Neutrophil (primary cell): ENCODE results near the gene ACTR1A.

Experiments
- H3K27ac ChIP-seq: fragments of 200-600 bp; sonication (generic); 2 replicates; pipeline ENCODE4 v1.5.1; 2016; ENCODE audit warnings: mild to moderate bottlenecking, moderate library complexity
- H3K27me3 ChIP-seq: fragments of 200-600 bp; sonication (generic); 2 replicates; pipeline ENCODE4 v1.6.0; 2016; ENCODE audit warnings: mild to moderate bottlenecking
- H3K36me3 ChIP-seq: fragments of 200-600 bp; sonication (generic); 2 replicates; pipeline ENCODE4 v1.5.1; 2017
- H3K4me1 ChIP-seq, 2 experiments: fragments of 200-600 bp in 1 of 2; sonication (generic) in 1 of 2; 1 replicate in 1 of 2; 2 replicates in 1 of 2; pipeline versions ENCODE4 v1.5.1 to v1.6.1; 2013 to 2016; ENCODE audit warnings: low read depth in 1 of 2, low read length in 1 of 2, mild to moderate bottlenecking in 1 of 2, moderate library complexity in 1 of 2; ENCODE audit not compliant: control insufficient read depth in 1 of 2, insufficient read depth in 1 of 2
- H3K4me3 ChIP-seq, 2 experiments: fragments of 200-600 bp in 1 of 2; sonication (generic) in 1 of 2; 1 replicate in 1 of 2; 2 replicates in 1 of 2; pipeline ENCODE4 v1.5.1; 2013 to 2016; ENCODE audit warnings: low read depth in 1 of 2, low read length in 1 of 2, mild to moderate bottlenecking in 1 of 2, moderate library complexity in 1 of 2
- H3K9me3 ChIP-seq: fragments of 200-600 bp; sonication (generic); 2 replicates; pipeline ENCODE4 v1.5.1; 2016
- TF ChIP-seq, protein P1 (sequence below): fragments of 200-600 bp; sonication (generic); IDR thresholded peaks from 2 replicates; pipeline ENCODE4 v1.5.1; 2016; ENCODE audit warnings: antibody characterized with exemption

ACTR1A gene

DNA sequence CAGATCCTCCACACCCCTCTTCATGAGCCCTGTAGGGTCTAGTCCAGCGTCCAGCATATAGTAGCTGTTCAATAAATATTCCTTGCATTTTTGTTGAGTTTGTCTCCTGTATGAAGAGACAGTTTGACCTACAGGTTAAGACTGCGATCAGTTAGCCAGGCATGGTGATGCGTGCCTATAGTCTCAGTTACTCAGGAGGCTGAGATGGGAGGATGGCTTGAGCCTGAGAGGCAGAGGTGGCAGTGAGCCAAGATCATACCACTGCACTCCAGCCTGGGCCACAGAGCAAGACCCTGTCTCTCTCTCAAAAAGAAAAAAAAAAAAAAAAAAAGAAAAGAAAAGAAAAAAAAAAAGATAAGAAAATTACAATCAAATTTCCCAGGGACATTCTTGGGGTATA, 65.0 kb downstream of the ACTR1A start:
- no peak overlapping the region for H3K27ac ChIP-seq
- TF ChIP-seq, protein P1, sequence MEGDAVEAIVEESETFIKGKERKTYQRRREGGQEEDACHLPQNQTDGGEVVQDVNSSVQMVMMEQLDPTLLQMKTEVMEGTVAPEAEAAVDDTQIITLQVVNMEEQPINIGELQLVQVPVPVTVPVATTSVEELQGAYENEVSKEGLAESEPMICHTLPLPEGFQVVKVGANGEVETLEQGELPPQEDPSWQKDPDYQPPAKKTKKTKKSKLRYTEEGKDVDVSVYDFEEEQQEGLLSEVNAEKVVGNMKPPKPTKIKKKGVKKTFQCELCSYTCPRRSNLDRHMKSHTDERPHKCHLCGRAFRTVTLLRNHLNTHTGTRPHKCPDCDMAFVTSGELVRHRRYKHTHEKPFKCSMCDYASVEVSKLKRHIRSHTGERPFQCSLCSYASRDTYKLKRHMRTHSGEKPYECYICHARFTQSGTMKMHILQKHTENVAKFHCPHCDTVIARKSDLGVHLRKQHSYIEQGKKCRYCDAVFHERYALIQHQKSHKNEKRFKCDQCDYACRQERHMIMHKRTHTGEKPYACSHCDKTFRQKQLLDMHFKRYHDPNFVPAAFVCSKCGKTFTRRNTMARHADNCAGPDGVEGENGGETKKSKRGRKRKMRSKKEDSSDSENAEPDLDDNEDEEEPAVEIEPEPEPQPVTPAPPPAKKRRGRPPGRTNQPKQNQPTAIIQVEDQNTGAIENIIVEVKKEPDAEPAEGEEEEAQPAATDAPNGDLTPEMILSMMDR: no peak
- no peaks in the 10 kb centered on the region for H3K36me3 ChIP-seq
- no peak overlapping the region for H3K4me3 ChIP-seq
- H3K9me3 ChIP-seq: no peaks in the 10 kb centered on the region
- no peaks in the 10 kb centered on the region for H3K27me3 ChIP-seq
- peaks cover 28 to 29% of the 10 kb centered on the region in 2 experiments for H3K4me1 ChIP-seq

DNA sequence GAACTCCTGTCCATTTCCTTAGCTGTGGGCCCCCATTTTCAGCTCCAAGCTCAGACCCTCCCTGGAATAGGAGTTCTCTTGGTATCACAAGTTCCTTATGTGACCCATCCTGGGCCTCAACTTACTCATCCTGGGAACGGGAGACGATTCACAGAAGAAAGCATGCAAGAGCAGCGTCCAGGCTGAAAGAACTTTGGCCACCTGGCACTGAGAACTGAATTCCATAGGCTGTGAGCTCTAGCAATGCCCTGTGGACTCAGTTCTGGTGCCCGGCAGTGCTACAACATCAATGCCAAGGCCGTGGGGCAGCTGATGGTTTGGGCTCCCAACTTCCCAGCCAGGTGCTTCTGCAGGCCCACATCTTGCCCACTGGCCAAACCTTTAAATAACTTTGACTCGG, 66.2 kb downstream of the ACTR1A start:
- Histone ChIP-seq H3K27ac (no peak overlapping the region), H3K4me1 (peaks cover 38 to 39% of the 10 kb centered on the region in 2 experiments), H3K36me3 (no peaks in the 10 kb centered on the region), H3K4me3 (no peak overlapping the region), H3K27me3 (no peaks in the 10 kb centered on the region), H3K9me3 (no peaks in the 10 kb centered on the region)
- TF ChIP-seq, protein P1: no peak

DNA sequence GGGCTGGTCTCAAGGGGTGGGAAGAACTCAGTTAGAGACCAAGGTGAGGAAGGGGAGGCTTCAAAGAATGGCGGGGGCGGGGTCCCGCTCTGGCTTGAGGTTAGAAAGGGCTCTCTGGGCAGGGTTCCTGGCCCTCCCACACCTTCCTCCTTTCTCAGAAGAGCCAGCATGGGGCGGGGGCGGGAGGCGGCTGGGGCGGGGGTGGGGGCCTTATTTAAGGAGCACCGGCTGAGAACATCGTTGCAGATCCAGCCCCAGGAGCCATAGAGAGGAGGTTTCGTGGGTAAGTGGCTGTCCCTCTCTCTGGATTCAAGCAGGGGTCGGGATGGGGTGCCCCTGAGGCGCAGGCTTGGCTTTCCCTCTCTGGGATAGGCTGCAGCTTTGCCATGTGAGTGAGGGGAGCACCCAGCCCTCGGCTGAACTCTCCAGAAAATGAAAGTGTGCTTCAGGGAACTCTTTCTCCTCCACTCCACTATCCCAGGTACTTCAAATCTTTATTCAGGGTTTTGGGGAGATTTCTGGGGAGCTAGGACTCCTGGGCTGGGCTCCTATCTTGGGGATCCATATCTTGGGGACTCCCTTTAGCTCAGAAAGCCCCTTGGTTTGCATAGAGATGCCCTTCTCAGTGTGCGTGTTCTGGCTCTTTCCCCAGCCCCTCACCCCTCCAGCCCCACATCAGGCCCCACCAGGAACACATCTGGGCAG, 66.8 kb downstream of the ACTR1A start:
- no peak overlapping the region for H3K4me3 ChIP-seq
- H3K4me1 ChIP-seq: peaks cover 38 to 39% of the 10 kb centered on the region in 2 experiments
- peak overlapping the region; percentile 44 for H3K27ac ChIP-seq
- H3K27me3 ChIP-seq: no peaks in the 10 kb centered on the region
- H3K9me3 ChIP-seq: no peaks in the 10 kb centered on the region
- H3K36me3 ChIP-seq: no peaks in the 10 kb centered on the region
- TF ChIP-seq, protein P1: no peak

DNA sequence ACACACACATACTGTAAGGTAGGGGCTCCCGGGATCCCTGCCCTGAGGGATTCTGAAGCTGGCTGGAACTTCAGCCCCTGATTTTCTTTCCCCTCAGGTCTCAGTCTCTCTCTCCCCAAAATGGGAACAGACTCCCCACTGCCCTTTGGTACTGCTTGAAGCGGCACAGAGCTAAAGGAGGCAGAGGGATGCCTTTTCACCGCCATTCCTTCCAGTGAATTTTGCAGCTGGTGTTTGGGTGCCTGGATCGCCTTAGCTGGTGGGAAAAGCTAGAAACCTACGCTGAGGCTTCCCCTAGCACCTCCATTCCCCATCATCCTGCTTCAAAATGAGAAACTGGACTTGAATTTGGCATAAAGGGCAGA, 67.4 kb downstream of the ACTR1A start:
- Histone ChIP-seq H3K27ac (peak overlapping the region; percentile 44), H3K36me3 (no peaks in the 10 kb centered on the region), H3K4me1 (peaks cover 38 to 39% of the 10 kb centered on the region in 2 experiments), H3K4me3 (no peak overlapping the region), H3K9me3 (no peaks in the 10 kb centered on the region), H3K27me3 (no peaks in the 10 kb centered on the region)
- TF ChIP-seq, protein P1: no peak

DNA sequence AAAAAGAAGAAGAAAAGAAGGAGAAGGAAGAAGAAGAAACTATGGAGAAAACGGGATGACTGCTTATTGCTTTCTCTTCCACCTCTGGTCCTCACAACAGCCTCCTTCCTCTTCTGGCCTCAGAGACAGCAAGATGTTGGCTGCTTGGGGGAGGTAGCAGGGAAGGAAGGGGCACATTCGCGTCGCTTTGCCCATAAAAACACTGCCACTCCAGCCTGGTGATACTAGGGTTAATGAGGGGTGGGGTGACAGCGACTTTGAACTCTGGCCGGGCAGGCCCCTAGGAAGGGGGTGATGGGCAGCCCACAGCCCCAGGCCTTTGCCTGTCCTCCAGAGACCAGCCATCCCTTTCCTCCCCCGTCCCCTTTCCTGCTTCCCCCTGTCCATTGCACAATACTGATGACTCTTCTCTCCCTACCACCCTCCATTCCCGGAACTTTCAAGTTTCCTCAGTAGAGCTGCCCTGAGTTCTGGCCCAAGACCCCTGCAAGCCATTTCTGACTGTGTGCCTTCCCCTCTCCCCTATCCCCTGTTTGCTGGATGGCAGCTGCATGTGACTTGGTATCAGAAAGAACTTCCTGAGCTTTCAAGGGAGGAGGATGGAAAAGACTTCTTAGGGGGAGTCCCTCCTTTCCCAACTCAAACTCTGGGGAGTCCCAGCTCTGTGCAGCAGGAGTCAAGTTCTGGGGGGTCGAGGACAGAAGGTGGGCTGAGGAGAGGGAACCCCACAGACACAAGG, 67.9 kb downstream of the ACTR1A start:
- Histone ChIP-seq H3K4me1 (peaks cover 38 to 39% of the 10 kb centered on the region in 2 experiments), H3K27me3 (no peaks in the 10 kb centered on the region), H3K36me3 (no peaks in the 10 kb centered on the region), H3K9me3 (no peaks in the 10 kb centered on the region), H3K27ac (no peak overlapping the region), H3K4me3 (no peak overlapping the region)
- TF ChIP-seq, protein P1: no peak
